IMR-90 (cell line): Measurements from ENCODE around the gene LTB4R.

Experiments used
- RAD21 ChIP-seq: IDR thresholded peaks from 2 replicates; pipeline ENCODE4 v1.6.1; 2012; ENCODE audit warnings: low read length, improper control_type of control experiment
- TF ChIP-seq, protein P1 (sequence below): conservative IDR thresholded peaks from 2 replicates; pipeline ENCODE4 v1.5.1; 2012; ENCODE audit warnings: mild to moderate bottlenecking, low read depth, low read length, improper control_type of control experiment

DNA sequence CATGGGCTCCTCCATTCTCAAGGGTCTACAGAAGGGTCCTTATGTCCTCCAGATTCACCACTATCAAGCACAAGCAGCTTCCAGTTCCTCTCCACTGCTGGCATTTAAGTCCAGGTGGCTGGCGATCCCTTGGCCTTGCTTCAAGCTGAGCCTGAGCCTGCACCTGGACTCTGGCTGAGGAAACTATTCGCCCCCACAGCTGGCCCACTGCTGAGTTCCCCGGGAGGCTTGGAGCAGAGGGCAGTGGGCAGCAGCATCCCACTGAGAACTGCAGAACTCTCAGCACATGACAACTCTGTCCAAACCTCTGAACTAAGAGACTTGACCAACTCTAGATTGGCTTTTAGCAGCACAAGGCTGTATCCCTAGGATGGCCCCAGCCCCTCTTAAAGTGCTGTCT is 28.6 kb upstream of the LTB4R start:
- TF ChIP-seq, protein P1, sequence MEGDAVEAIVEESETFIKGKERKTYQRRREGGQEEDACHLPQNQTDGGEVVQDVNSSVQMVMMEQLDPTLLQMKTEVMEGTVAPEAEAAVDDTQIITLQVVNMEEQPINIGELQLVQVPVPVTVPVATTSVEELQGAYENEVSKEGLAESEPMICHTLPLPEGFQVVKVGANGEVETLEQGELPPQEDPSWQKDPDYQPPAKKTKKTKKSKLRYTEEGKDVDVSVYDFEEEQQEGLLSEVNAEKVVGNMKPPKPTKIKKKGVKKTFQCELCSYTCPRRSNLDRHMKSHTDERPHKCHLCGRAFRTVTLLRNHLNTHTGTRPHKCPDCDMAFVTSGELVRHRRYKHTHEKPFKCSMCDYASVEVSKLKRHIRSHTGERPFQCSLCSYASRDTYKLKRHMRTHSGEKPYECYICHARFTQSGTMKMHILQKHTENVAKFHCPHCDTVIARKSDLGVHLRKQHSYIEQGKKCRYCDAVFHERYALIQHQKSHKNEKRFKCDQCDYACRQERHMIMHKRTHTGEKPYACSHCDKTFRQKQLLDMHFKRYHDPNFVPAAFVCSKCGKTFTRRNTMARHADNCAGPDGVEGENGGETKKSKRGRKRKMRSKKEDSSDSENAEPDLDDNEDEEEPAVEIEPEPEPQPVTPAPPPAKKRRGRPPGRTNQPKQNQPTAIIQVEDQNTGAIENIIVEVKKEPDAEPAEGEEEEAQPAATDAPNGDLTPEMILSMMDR: no peak
- TF ChIP-seq RAD21: no peak
